ENCODE measurements around the gene PRR20G.

DNA sequence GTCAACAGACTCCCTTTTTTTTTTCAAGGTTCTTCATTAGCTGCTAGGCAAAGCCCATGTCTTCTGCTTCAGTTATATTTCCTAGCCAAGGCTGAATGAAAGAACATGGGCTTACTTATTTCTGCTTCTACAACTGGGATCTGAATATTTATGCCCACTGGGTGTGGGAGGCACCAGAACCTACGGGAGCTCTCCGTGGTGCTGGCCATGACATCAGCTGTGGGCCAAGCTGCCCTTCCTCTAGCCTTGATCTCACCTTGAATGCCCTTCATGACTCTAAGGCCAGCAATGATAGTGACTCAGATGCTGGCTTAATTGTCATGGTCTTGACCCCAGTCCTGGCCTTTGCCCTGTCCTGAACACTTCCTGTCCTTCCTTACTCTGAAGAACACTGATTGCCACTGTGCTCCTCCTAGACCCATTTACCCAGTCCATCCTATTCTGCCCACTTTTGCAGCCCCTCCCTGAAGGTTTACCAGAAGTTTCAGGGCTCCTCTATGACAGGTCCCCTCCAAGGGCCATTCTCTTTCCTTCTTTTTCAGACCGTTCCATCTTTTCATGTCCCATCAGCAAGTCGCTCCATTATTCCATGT is 32.8 kb upstream of the PRR20G start:
- TF ChIP-seq ISL1 (CRISPR knock-in tag; IDR thresholded peaks at IDR 0.05) (no peak), PPARA (CRISPR knock-in tag; IDR thresholded peaks at IDR 0.05; ENCODE audit: borderline replicate concordance) (no peak), ZNF565 (CRISPR knock-in tag; conservative IDR thresholded peaks at IDR 0.05; ENCODE audit: low read depth) (no peak), CSDC2 (CRISPR knock-in tag; IDR thresholded peaks at IDR 0.05) (no peak), BACH2 (CRISPR knock-in tag; IDR thresholded peaks at IDR 0.05; ENCODE audit: borderline replicate concordance) (no peak), ZFP3 (CRISPR knock-in tag; IDR thresholded peaks at IDR 0.05) (no peak)
- TF ChIP-seq, protein P1, sequence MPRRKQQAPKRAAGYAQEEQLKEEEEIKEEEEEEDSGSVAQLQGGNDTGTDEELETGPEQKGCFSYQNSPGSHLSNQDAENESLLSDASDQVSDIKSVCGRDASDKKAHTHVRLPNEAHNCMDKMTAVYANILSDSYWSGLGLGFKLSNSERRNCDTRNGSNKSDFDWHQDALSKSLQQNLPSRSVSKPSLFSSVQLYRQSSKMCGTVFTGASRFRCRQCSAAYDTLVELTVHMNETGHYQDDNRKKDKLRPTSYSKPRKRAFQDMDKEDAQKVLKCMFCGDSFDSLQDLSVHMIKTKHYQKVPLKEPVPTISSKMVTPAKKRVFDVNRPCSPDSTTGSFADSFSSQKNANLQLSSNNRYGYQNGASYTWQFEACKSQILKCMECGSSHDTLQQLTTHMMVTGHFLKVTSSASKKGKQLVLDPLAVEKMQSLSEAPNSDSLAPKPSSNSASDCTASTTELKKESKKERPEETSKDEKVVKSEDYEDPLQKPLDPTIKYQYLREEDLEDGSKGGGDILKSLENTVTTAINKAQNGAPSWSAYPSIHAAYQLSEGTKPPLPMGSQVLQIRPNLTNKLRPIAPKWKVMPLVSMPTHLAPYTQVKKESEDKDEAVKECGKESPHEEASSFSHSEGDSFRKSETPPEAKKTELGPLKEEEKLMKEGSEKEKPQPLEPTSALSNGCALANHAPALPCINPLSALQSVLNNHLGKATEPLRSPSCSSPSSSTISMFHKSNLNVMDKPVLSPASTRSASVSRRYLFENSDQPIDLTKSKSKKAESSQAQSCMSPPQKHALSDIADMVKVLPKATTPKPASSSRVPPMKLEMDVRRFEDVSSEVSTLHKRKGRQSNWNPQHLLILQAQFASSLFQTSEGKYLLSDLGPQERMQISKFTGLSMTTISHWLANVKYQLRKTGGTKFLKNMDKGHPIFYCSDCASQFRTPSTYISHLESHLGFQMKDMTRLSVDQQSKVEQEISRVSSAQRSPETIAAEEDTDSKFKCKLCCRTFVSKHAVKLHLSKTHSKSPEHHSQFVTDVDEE (CRISPR knock-in tag; IDR thresholded peaks at IDR 0.05) = no peak
- TF ChIP-seq, protein P2, sequence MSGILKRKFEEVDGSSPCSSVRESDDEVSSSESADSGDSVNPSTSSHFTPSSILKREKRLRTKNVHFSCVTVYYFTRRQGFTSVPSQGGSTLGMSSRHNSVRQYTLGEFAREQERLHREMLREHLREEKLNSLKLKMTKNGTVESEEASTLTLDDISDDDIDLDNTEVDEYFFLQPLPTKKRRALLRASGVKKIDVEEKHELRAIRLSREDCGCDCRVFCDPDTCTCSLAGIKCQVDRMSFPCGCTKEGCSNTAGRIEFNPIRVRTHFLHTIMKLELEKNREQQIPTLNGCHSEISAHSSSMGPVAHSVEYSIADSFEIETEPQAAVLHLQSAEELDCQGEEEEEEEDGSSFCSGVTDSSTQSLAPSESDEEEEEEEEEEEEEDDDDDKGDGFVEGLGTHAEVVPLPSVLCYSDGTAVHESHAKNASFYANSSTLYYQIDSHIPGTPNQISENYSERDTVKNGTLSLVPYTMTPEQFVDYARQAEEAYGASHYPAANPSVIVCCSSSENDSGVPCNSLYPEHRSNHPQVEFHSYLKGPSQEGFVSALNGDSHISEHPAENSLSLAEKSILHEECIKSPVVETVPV (CRISPR knock-in tag; IDR thresholded peaks at IDR 0.05) = no peak

Data from SK-N-SH treated with all-trans-retinoic acid at 6 μM for 48 hours (cell line).